K562 (cell line): Measurements from ENCODE around the gene FASN. TPM values are rescaled to one million over a fixed set of nuclear protein-coding genes. Genes with fewer than 3 reads are reported as not detected.

ENCODE experiments used
- ATAC-seq: fragments of 200-7000 bp; cut with Tn5 transposase; 3 replicates; pipeline ENCODE4 v1.9.1; 2020; ENCODE audit warnings: moderate library complexity
- BruUV-seq: library from RNA; stranded (reverse); fragments of 400-500 nt; replicated peaks from 2 replicates; lab custom pipeline; 2021; lab: Mats Ljungman, UMichigan
- CTCF ChIA-PET: fragments of 300-600 bp; formaldehyde crosslinking; extraction: SDS; loops from one replicate; lab custom pipeline; 2021; ENCODE audit warnings: low intra/inter-chr PET ratio; lab: Yijun Ruan, JAX
- POLR2A ChIA-PET: fragments of 300-600, 350-650 bp; sonication (Branson Sonifier 250); formaldehyde crosslinking; extraction: SDS; loops from one replicate; lab custom pipeline; 2021; ENCODE audit warnings: antibody characterized with exemption, inconsistent platforms; lab: Yijun Ruan, JAX
- DNase-seq, 4 experiments: peaks; one replicate each; pipeline versions ENCODE4 v3.0.0 to v3.0.0-alpha.2; 2011 to 2018; ENCODE audit warnings: low spot score in 3 of 4, mixed read lengths in 3 of 4; ENCODE audit errors: extremely low read depth in 1 of 4
- FAIRE-seq: peaks from 2 replicates; lab custom pipeline; 2011; peaks lifted over from hg19 to GRCh38; lab: Jason Lieb, UNC
- H2AFZ ChIP-seq: 2 replicates; pipeline ENCODE4 v1.6.0; 2011; ENCODE audit warnings: low read depth, low read length, control low read depth, inconsistent platforms
- H3K27ac ChIP-seq: fragments of 200-600 bp; 3 replicates; pipeline ENCODE4 v1.8.0; 2011; ENCODE audit warnings: low read depth, mild to moderate bottlenecking, control low read depth, inconsistent platforms, low read length, moderate library complexity, mixed read lengths; ENCODE audit errors: extremely low read depth
- H3K27me3 ChIP-seq, 2 experiments: fragments of 300-600 bp in 1 of 2; 2 replicates in 1 of 2; 3 replicates in 1 of 2; pipeline versions ENCODE4 v1.6.0 to v1.8.0; 2011; ENCODE audit warnings: inconsistent platforms in 2 of 2, low read length in 2 of 2, mild to moderate bottlenecking in 1 of 2, mixed read lengths in 1 of 2, moderate library complexity in 1 of 2; ENCODE audit not compliant: control insufficient read depth in 2 of 2, insufficient read depth in 2 of 2
- H3K36me3 ChIP-seq: fragments of 300-600 bp; 3 replicates; pipeline ENCODE4 v1.8.0; 2011; ENCODE audit warnings: mild to moderate bottlenecking, low read length, inconsistent platforms; ENCODE audit not compliant: control insufficient read depth, insufficient read depth
- H3K4me1 ChIP-seq, 2 experiments: fragments of 200-600 bp in 1 of 2; replicated peaks in 1 of 2; 2 replicates in 1 of 2; 3 replicates in 1 of 2; pipeline versions ENCODE4 v1.5.1 to v1.8.0; 2011; ENCODE audit warnings: inconsistent platforms in 2 of 2, low read length in 2 of 2, mild to moderate bottlenecking in 1 of 2, mixed read lengths in 1 of 2, moderate library complexity in 1 of 2; ENCODE audit not compliant: control insufficient read depth in 2 of 2, insufficient read depth in 2 of 2
- H3K4me2 ChIP-seq: 2 replicates; pipeline ENCODE4 v1.6.1; 2011; ENCODE audit warnings: low read length, control low read depth, inconsistent platforms, mixed read lengths; ENCODE audit not compliant: insufficient read depth
- H3K4me3 ChIP-seq: fragments of 200-600 bp; sonication (generic), shearing (Covaris generic); 2 replicates; pipeline ENCODE4 v1.5.1; 2016; ENCODE audit warnings: control low read depth, inconsistent platforms
- H3K79me2 ChIP-seq: fragments of 200-600 bp; 3 replicates; pipeline ENCODE4 v1.8.0; 2011; ENCODE audit warnings: low read length, inconsistent platforms; ENCODE audit not compliant: control insufficient read depth, insufficient read depth
- H3K9ac ChIP-seq, 2 experiments: 2 replicates each; pipeline versions ENCODE4 v1.6.0 to v1.6.1; 2011; ENCODE audit warnings: low read depth in 2 of 2, low read length in 2 of 2, control low read depth in 1 of 2, inconsistent platforms in 1 of 2, mild to moderate bottlenecking in 1 of 2, mixed read lengths in 1 of 2; ENCODE audit not compliant: insufficient read depth in 1 of 2
- H3K9me1 ChIP-seq: one replicate; pipeline ENCODE4 v1.6.0; 2011; ENCODE audit warnings: inconsistent platforms, mild to moderate bottlenecking, low read length, moderate library complexity; ENCODE audit not compliant: control insufficient read depth, insufficient read depth
- H3K9me3 ChIP-seq: replicated peaks from 2 replicates; pipeline ENCODE4 v1.5.1; 2011; ENCODE audit warnings: low read depth, low read length, inconsistent platforms; ENCODE audit not compliant: control insufficient read depth, insufficient read depth
- H4K20me1 ChIP-seq: replicated peaks from 2 replicates; pipeline ENCODE4 v1.6.1; 2011; ENCODE audit warnings: low read length, inconsistent platforms, mixed read lengths; ENCODE audit not compliant: control insufficient read depth, insufficient read depth
- KAT2B ChIP-seq: IDR thresholded peaks from one replicate; pipeline ENCODE4 v1.6.1; 2012; ENCODE audit warnings: low read depth, mild to moderate bottlenecking, control low read depth, inconsistent platforms, low read length, moderate library complexity
- LARP7 ChIP-seq: fragments of 450-650 bp; IDR thresholded peaks from 2 replicates; pipeline ENCODE4 v1.6.1; 2016
- NCOA4 ChIP-seq: fragments of 450-650 bp; IDR thresholded peaks from 2 replicates; pipeline ENCODE4 v1.6.1; 2018; ENCODE audit warnings: mild to moderate bottlenecking; ENCODE audit not compliant: partially characterized antibody
- POLR2B ChIP-seq: fragments of 450-650 bp; IDR thresholded peaks from 2 replicates; pipeline ENCODE4 v1.6.1; 2018; ENCODE audit warnings: low read depth; ENCODE audit not compliant: partially characterized antibody
- POLR2G ChIP-seq: fragments of 200-400 bp; formaldehyde crosslinking; IDR thresholded peaks from 2 replicates; pipeline ENCODE4 v1.6.1; 2017; ENCODE audit warnings: low read depth, mild to moderate bottlenecking, antibody characterized with exemption, low read length, moderate library complexity
- RBFOX2 ChIP-seq: fragments of 200-400 bp; formaldehyde crosslinking; IDR thresholded peaks from 2 replicates; pipeline ENCODE4 v1.6.1; 2017; ENCODE audit warnings: low read depth, mild to moderate bottlenecking, low read length, moderate library complexity
- RBM22 ChIP-seq: fragments of 200-400 bp; formaldehyde crosslinking; IDR thresholded peaks from 2 replicates; pipeline ENCODE4 v1.6.1; 2018; ENCODE audit warnings: low read length, low read depth; ENCODE audit not compliant: poor library complexity, severe bottlenecking
- TAF1 ChIP-seq: IDR thresholded peaks from 2 replicates; pipeline ENCODE4 v1.6.1; 2011; ENCODE audit warnings: mild to moderate bottlenecking, low read length, moderate library complexity; ENCODE audit not compliant: insufficient read depth, control insufficient read depth, severe bottlenecking; ENCODE audit errors: extremely low read depth
- TBP ChIP-seq: optimal IDR thresholded peaks from 2 replicates; pipeline ENCODE3; 2011; ENCODE audit warnings: low read depth, low read length, improper control_type of control experiment
- TEAD2 ChIP-seq: fragments of 450-650 bp; IDR thresholded peaks from 2 replicates; pipeline ENCODE4 v1.6.1; 2016; ENCODE audit warnings: missing genetic modification characterization, control low read depth, missing compliant biosample characterization
- ZKSCAN3 ChIP-seq: fragments of 250-450 bp; sonication (Bioruptor Pico); IDR thresholded peaks from 2 replicates; pipeline ENCODE4 v1.4.0; 2020
- ZKSCAN8 ChIP-seq: fragments of 200-800 bp; sonication (Bioruptor generic); IDR thresholded peaks from 2 replicates; pipeline ENCODE4 v1.6.1; 2016; ENCODE audit warnings: missing genetic modification characterization, missing compliant biosample characterization
- ZNF23 ChIP-seq: fragments of 250-450 bp; sonication (Bioruptor Pico); IDR thresholded peaks from 2 replicates; pipeline ENCODE4 v1.4.0; 2020; ENCODE audit warnings: mild to moderate bottlenecking
- WGBS: fragments of 100-300 bp; shearing (Covaris generic); methylation state at CpG from one replicate; pipeline ENCODE4 v1.1.6; 2016; ENCODE audit warnings: low coverage, mixed read lengths; ENCODE audit not compliant: insufficient coverage; ENCODE audit errors: missing lambda C conversion rate; 5-methylcytosine and 5-hydroxymethylcytosine counted together
- in situ Hi-C: fragments of 300-500 bp; cut with MboI; formaldehyde crosslinking; loops from 4 replicates; pipeline ENCODE4 v1.15.0; 2018; ENCODE audit warnings: inconsistent platforms, mixed read lengths
- intact Hi-C: fragments of 100-400 bp; cut with micrococcal nuclease; formaldehyde crosslinking; loops from 2 replicates; pipeline ENCODE4 v1.14.2; 2022
- polyA plus RNA-seq, 8 experiments: library from polyadenylated mRNA; depleted of rRNA in 4 of 8; stranded (reverse) in 5 of 8; unstranded in 3 of 8; fragments of >200 nt; fragmentation: Nextera tagmentation in 2 of 8; fragmentation: Illumina TruSeq in 1 of 8; extraction: Ambion mirVana in 2 of 8; extraction: Trizol in 1 of 8; gene quantifications; 2 replicates each; pipeline versions ENCODE4 v1.2.1 to v1.2.3, GENCODE V29; 2011 to 2014; ENCODE audit warnings: inconsistent platforms in 1 of 8, missing spikeins in 1 of 8
- total RNA-seq, 7 experiments: library from RNA; depleted of rRNA in 6 of 7; stranded (reverse); fragments of >200 nt in 6 of 7; fragmentation: Illumina TruSeq in 2 of 7; extraction: Trizol in 2 of 7; gene quantifications; 2 replicates each; pipeline versions ENCODE4 v1.2.1 to v1.2.3, GENCODE V29; 2011 to 2021; ENCODE audit warnings: low replicate concordance in 1 of 7
- TF ChIP-seq, protein P1 (sequence below), 2 experiments: fragments of 450-650 bp; formaldehyde crosslinking in 1 of 2; IDR thresholded peaks; 2 replicates each; pipeline versions ENCODE4 v1.4.0 to v1.6.1; 2014 to 2020; ENCODE audit warnings: mild to moderate bottlenecking in 2 of 2, borderline replicate concordance in 1 of 2, low read depth in 1 of 2

The FASN gene
- total and polyA plus RNA-seq, 9 of the 15 experiments (the other 6 are each of a cell fraction or from before 2014, with no cell fraction given): 0.15 to 663 (median 49.9) TPM

DNA sequence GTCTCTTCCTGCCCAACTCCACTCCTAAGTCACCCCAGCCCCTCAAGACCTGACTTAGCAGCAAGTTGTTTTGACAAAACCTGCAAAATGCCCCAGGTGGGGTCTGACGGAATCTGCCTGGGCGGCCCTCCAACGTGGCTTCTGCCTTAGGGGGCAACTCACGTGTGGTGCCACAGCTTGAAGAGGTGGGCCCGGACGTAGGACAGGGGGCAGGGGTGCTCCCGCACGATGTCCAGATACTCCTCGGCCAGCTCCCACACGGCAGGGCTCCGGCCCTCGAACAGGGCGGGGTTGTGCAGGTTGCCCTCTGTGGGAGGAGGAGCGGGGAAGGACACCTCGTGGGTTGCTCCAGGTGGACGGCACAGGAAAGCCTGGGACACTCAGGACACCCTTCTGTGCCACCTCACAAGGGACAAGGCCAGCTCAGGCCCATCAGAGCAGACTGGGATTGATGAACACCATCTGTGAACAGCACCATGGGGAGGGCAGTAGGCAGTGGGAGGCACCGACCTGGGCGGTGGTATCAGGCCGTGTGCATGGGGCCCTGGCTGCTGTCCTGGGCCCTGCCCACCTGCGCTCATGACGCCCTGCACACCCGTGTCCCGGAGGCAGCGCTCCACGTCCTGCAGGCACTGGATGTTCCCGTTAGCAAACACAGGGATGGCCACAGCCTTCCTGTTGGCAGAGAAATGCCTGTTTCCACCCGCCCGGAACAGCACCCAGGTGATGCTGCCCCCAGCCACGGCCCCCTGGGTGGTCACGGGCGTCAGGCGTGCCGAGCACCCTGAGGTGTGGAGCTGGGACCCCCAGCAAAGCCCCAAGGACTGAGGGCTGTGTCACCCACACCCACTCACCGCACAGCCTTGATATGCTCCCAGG, 36.8 kb downstream of the FASN start:
- ATAC-seq (no peak), FAIRE-seq (no peak), DNase-seq (no peak)
- Histone ChIP-seq H3K27me3 (no peaks in the 10 kb centered on the region), H3K79me2 (peaks cover 28% of the 10 kb centered on the region), H3K9me1 (no peaks in the 10 kb centered on the region), H3K4me2 (no peak overlapping the region), H3K27ac (no peak overlapping the region), H4K20me1 (peaks cover 7% of the 10 kb centered on the region), H3K4me1 (peaks cover 3 to 90% of the 10 kb centered on the region in 2 experiments; a peak in 3 of 5 replicates), H2AFZ (no peak overlapping the region), H3K9ac (no peak overlapping the region), H3K4me3 (no peak overlapping the region), H3K36me3 (peaks cover 81% of the 10 kb centered on the region; the same call in 2 of the 3 replicates), H3K9me3 (no peaks in the 10 kb centered on the region)
- WGBS: 91% methylated on average over 28 of the region's 34 CpGs
- ChIA-PET CTCF (no interaction called here), POLR2A (interaction anchor here (0.5 to 2.5 kb wide), 7 partner anchors 7 to 128 kb away, joined by 3 to 11 read pairs (median 3); partner anchors contain the start of gene DCXR)
- in situ Hi-C loops: no loop called here
- intact Hi-C loops: no loop called here
- BruUV-seq: no TSS peak
- TF ChIP-seq KAT2B: no peak
- no peak for TF ChIP-seq LARP7
- no peak for TF ChIP-seq ZKSCAN8
- no peak for TF ChIP-seq TBP
- no peak for TF ChIP-seq TAF1
- TF ChIP-seq TEAD2: no peak
- peak; percentile 34; the same call in 1 of the 2 replicates for TF ChIP-seq POLR2G
- no peak for TF ChIP-seq ZKSCAN3 (CRISPR knock-in tag)
- TF ChIP-seq RBM22: peak; percentile 62
- TF ChIP-seq, protein P1, sequence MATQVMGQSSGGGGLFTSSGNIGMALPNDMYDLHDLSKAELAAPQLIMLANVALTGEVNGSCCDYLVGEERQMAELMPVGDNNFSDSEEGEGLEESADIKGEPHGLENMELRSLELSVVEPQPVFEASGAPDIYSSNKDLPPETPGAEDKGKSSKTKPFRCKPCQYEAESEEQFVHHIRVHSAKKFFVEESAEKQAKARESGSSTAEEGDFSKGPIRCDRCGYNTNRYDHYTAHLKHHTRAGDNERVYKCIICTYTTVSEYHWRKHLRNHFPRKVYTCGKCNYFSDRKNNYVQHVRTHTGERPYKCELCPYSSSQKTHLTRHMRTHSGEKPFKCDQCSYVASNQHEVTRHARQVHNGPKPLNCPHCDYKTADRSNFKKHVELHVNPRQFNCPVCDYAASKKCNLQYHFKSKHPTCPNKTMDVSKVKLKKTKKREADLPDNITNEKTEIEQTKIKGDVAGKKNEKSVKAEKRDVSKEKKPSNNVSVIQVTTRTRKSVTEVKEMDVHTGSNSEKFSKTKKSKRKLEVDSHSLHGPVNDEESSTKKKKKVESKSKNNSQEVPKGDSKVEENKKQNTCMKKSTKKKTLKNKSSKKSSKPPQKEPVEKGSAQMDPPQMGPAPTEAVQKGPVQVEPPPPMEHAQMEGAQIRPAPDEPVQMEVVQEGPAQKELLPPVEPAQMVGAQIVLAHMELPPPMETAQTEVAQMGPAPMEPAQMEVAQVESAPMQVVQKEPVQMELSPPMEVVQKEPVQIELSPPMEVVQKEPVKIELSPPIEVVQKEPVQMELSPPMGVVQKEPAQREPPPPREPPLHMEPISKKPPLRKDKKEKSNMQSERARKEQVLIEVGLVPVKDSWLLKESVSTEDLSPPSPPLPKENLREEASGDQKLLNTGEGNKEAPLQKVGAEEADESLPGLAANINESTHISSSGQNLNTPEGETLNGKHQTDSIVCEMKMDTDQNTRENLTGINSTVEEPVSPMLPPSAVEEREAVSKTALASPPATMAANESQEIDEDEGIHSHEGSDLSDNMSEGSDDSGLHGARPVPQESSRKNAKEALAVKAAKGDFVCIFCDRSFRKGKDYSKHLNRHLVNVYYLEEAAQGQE (IDR thresholded peaks at IDR 0.05; ENCODE audit: borderline replicate concordance): no peak
- TF ChIP-seq, protein P1 (CRISPR knock-in tag; IDR thresholded peaks at IDR 0.05; ENCODE audit: low read depth): no peak
- TF ChIP-seq NCOA4: no peak
- TF ChIP-seq POLR2B: no peak
- no peak for TF ChIP-seq ZNF23 (CRISPR knock-in tag)
- peak; percentile 64 for TF ChIP-seq RBFOX2
